G401 (cell line): Measurements from ENCODE around the gene PRKD1. TPM values are rescaled to one million over a fixed set of nuclear protein-coding genes. Genes with fewer than 3 reads are reported as not detected.

Experiments used
- DNase-seq: peaks from one replicate; pipeline ENCODE4 v3.0.0-alpha.2; 2015; ENCODE audit warnings: low spot score
- in situ Hi-C: cut with HindIII; loops from 2 replicates; pipeline ENCODE4 v1.10.0; 2016; ENCODE audit warnings: low sequenced_read_pairs, mixed read lengths
- total RNA-seq: library from RNA; depleted of rRNA; stranded (reverse); fragments of >200 nt; shearing (Covaris generic); gene quantifications from 2 replicates; pipeline ENCODE4 v1.2.3, GENCODE V29; 2014

Gene PRKD1
- total RNA-seq, 1 experiment from 2014 or later = not detected

DNA sequence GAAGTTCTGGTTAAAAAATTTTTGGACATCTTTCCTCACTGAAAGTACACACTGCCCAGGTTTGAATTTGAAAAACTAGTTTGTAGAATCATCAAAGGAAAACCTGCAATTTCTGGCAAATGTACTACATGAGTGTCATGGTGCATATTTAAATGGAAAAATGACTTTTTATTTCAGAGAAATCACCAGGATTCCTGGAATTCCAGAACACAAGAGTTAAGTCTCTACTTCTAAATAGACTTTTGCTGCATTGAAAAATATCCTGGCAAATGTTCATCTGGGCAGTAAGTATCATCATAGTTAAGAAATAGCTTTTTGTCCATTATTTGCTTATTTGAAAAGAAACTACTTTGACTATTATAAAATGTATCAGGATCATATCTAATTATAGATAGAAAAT, 275.1 kb downstream of the PRKD1 start:
- in situ Hi-C loops = no loop called here
- DNase-seq = no peak

DNA sequence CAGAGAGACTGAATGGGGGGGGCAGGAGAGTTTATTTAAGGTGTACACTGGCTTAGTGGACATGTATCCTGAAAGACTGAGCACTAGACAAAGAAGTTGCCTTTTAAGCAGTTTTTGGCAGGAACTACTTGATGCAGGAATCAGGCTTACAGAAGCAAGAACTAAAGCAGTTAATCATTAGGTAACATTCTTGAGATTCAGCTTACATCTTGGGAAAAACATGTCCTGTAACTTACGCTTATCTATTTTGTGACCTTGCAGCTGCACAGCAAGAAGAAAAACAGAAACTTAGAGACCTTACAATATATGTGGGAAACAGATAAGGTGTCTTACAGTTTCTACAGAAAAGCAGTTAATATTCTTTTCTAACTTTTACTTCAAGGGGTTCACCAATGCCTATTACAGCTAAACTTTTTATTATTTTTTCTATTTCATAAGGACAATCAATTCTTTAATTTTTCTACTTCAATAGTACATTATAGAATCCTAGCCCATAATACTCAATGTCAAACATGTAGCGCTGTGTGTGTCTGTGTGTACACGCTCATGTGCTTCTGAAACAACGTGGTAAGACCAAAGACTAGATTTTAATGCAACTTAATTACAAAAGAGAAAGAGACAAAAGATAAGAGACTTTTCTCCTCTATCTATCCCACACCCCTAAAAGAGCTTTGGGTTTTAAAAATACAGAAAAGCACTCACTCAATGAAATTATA, 276.9 kb downstream of the PRKD1 start:
- in situ Hi-C loops = no loop called here
- DNase-seq = no peak

DNA sequence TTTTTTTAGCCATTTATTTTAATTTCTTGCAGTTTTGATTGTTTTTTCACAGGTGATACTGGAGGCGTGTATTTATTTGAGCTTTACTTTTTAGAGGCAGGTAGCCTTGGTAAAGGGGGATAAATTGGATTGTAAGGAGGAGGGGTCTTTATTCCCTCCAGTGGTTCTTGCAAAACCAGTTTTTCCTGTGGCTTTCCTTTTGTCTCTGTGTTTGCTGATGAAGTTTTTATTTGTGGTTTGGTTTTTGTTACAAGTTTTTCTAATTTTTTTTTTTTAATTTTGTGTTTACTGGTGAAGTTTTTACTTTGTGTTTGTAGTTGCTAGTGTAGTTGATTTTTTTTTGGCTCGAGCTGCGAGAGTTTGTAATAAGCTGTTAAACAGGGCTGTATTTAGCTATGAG, 278.5 kb downstream of the PRKD1 start:
- DNase-seq = no peak
- in situ Hi-C loops = no loop called here

DNA sequence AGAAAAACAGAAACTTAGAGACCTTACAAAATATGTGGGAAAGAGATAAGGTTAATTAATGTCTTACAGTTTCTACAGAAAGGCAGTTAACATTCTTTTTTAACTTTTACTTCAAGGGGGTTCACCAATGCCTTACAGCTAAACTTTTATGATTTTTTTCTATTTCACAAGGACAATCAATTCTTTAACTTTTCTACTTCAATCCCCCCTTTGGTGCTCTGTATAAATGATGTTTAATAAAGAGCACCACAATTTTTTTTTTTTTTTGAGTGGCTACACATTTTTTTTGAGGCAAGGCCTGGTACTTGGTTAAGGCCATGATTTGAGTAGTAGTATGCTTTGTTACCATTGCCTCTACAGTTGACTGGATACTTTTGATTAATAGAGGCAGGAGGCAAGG, 279.6 kb downstream of the PRKD1 start:
- no peak for DNase-seq
- in situ Hi-C loops = no loop called here

DNA sequence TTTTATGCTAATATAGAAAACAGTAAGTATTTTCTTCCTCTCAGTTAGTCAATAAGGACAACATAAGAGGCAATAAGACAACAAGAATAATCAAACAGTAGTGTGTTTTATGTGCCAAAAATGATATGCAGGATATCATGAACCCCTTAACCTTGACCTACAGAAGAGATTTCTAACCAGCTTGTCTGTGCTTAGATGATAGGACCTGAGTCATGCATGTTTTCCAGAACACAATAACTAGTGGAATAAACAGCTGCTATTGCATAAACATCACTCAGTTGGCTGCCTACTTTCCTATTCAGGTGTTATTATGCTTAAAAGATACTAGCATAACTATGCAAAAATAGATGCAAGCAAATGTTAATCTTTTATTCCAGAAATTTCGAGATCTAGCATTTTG, 282.5 kb downstream of the PRKD1 start:
- DNase-seq = no peak
- in situ Hi-C loops = no loop called here

DNA sequence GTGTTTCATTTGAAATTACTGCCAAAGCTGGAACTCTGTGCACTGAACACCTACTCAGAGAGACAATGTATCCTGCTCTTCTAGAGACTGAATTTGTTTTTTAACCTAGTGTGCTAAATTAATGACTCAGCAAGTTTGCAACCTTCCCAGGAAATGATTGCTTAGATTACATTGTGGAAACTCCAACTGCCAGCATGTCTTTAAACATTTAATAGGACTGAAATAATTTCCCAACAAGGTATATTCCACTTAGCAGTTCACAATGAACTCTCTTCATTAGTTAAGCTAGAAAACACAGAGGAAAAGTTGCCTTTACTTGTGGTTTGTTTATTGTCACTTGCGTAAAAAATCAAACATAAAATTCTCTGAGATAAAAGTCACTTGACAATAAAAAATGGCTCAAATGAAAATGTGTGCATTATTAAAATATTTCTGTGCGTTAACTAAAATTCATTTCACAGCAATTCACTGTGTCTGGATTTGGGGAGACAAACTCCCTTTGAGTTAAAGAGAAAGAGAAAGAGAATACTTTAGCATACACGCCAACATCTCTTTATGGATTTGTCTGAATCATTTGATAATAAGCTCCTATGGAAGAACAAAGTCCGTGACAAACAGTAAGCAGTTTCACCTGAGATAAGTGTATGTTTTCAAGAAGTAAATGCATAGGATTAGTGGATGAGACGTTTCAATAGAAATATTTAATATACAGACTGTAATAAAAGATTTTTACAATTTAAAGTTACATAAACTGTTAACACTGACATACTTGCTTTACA, 284.0 kb downstream of the PRKD1 start:
- no peak for DNase-seq
- in situ Hi-C loops = no loop called here

DNA sequence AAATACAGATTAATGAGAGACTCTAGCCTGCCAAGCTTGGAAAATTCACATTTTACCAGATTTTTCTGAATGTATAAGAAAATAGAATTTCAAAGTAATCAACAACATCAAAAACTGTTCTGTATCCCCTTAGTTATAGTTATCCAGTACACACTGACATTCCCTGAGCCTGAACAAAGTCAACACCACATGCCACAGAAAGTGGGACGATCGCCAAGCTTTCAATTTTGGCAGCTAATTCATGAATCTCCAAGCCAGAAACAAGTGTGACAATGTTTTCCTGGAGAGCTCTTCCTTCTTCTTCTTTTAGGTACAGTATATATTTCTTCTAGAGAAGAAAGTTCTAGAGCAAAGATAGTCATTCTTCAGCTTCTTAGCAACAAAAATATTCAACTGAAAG, 290.2 kb downstream of the PRKD1 start:
- in situ Hi-C loops = no loop called here
- DNase-seq = peak; percentile 37

DNA sequence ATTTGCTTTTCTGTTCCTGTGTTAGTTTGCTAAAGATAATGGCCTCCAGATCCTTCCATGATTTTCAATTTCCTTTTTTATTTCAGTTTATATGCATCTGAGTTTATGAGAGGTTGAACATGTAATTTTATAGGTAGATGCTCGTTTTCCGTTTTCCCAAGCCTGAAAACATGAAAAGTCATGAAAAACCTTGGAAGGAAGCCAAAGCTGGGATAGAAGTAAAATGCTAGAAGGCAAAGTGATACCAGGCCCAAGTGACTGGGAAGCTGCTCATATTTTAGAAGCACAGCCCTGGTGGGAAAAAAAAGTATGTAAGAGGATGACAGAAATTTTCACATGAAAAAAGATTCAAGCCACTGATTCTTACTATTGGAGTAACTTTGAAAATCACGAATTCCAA, 290.8 kb downstream of the PRKD1 start:
- in situ Hi-C loops = no loop called here

DNA sequence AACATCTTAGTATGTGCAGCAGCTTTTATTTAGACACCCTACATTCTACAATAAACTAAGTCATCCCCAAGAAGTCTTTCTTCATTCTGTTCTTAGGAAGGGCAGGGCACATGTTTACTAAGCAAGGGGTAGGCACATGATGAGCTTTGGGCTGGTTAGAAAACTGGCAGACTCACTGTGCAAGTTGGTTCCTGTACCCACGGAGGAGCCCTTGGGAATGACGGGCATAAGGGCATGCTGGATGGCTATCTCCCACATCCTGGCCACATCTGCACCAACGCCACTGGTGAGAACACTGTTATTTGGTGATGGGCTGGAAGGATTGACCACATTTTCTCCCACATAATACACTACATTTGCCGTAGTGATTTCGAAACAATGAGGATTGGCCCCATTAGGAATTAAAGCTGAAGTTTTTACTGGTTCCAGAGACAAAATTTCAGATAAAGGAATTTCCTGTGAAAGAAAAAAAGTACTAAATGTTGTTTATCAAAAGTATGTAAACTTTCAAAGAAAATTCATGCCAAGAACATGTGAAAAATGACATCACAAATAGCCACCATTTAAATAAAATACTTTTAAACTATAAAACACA, 297.0 kb downstream of the PRKD1 start:
- in situ Hi-C loops = no loop called here
- DNase-seq = no peak

More for the DNA sequence above, 290.8 kb downstream of the PRKD1 start:
- no peak for DNase-seq

DNA sequence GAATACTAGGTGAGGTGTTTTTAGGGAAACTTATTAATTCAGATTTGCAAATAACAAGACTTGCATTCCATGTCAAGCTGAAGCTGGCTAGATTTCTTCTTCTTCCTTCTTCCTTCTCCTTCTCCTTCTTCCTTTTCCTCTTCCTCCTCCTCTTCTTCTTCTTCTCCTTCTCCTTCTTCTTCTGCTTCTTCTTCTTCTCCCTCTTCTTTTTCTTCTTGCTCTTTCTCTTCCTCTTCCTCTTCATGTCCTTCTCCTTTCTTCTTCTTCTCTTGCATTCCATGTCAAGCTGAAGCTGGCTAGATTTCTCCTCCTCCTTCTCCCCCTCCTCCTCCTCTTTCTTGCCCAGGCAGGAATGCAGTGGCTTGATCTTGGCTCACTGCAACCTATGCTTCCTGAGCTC, 297.8 kb downstream of the PRKD1 start:
- in situ Hi-C loops = no loop called here
- no peak for DNase-seq

DNA sequence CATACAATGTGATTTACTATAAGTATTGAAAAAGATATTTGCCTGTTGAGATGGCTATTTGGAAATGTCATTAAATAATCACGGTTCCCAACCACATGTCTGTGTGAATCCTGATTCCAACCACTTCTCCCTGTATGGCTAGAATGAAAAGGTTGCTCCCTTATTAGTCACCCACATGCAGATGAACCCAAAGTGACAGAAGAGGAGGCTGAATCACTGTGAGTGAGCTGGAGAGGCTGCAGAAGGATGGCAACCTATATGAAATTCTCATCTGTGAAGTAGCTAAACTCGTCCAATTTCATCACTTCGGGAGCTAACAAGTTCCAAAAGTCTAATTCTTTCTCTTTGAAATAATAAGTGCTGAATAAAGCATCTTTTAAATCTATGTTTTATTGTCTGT, 300.5 kb downstream of the PRKD1 start:
- DNase-seq = no peak
- in situ Hi-C loops = no loop called here

DNA sequence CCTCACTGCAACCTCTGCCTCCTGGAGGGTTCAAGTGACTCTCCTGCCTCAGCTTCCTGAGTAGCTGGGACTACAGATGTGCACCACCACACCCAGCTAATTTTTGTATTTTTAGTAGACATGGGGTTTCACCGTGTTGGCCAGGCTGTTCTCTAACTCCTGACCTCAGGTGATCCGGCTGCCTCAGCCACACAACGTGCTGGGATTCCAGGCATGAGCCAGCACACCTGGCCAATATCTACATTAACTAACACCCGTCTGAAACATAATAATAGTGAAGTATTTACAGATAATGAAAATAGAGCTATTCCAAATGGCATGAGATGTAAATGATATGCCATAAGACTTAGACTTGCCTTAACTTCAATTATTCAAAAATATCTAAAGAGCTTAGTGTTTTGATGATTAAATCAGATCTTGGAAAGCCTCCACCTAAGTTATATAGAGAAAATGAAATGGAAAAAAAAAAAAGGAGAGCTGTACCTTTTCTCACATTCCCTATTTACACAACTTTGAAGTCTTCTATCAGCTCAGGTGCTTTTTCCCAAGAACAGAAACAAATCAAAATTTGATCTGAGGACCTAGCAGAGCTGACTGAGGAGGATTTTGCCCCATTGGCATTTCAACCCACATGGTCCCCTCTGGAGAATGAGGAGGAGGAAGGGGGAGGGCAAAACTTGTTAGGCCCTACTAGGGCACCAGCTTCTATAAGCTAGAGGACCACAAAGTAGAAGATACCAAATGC, 309.2 kb downstream of the PRKD1 start:
- in situ Hi-C loops = no loop called here
- no peak for DNase-seq

DNA sequence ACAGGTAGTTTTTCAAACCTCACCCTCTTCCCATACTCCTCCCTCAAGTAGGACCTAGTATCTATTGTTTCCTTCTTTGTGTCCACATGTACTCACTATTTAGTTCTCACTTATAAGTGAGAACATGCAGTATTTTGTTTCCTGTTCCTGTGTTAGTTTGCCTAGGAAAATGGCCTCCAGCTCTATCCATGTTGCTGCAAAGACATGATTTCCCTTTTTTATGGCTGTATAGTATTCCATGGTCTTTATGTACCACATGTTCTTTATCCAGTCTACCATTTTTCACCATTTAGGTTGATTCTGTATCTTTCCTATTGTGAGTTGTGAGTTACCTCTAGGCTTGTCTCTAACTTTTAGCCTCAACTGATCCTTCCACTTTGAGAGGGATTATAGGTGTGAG, 310.7 kb downstream of the PRKD1 start:
- in situ Hi-C loops = no loop called here
- no peak for DNase-seq

DNA sequence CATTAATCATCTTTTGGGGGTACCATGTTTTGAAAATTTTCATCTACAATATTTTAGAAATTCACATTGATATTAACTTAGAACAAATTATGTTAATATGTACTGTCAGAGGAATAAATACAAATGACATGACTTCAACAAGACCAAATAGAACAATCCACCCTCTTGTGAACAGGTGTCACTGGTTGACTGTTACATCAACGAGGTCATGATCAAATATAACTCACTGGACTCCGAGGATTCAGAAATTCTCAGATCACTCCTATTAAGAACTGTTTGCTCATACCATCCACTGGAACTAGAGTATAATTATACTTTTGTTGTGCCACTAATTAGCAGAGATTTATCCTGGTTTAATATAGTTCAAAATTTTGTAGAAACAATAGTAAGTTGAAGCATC, 318.8 kb downstream of the PRKD1 start:
- DNase-seq = no peak
- in situ Hi-C loops = no loop called here

DNA sequence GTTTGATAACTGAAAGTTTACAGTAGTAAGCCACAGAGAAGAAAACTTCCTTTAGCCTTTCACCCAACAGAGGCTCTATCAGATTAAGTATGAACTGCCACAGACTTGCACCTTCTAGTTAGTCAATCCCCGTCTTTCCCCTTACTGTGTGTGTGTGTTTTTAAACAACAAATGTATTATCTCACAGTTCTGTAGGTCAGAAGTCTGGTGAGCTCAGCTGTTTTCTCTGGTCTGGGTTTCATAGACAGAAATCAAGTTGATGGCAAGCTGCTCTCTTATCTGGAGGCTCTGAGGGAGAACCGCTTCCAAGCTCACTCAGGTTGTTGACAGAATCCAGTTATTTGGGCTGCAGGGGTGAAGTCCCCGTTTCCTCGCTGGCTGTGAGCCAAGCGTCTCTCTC, 320.5 kb downstream of the PRKD1 start:
- in situ Hi-C loops = no loop called here
- no peak for DNase-seq

DNA sequence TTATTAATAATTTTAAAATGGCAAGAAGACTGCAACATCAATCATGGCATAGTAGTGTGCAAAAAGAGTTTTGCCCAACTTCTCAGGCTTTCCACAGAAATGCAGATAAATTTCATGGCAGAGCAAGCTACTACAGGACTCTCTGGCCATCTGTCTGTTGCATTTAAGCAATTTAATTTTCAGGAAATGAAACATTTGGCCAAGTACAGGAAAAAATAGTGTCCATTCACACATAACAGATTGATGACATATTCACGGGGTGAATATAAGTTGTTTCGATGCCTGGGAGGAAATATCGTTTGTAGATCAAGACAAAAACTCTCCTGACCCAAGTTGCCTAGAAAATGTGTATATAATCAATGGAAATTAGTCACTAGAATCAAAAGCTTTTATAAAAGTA, 324.0 kb downstream of the PRKD1 start:
- DNase-seq = no peak
- in situ Hi-C loops = no loop called here

DNA sequence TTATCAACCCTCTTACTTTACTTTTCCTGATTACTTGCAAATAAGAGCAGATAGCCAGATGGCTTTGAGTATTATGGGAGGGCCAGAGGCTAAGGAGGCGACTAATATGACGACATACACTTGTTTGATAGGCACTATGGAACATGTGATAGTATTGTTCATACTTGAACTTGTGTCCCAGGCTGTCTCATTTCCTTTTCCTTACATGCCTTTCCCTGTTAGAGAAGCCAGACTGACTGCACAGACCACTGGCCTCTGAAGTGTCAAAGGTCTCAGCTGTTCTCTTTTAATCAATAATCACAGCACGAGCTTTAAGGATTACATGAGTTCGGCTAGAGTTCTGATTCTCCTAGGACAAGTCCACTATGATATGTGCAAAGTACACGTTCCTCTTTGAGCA, 326.0 kb downstream of the PRKD1 start:
- no peak for DNase-seq
- in situ Hi-C loops = no loop called here

DNA sequence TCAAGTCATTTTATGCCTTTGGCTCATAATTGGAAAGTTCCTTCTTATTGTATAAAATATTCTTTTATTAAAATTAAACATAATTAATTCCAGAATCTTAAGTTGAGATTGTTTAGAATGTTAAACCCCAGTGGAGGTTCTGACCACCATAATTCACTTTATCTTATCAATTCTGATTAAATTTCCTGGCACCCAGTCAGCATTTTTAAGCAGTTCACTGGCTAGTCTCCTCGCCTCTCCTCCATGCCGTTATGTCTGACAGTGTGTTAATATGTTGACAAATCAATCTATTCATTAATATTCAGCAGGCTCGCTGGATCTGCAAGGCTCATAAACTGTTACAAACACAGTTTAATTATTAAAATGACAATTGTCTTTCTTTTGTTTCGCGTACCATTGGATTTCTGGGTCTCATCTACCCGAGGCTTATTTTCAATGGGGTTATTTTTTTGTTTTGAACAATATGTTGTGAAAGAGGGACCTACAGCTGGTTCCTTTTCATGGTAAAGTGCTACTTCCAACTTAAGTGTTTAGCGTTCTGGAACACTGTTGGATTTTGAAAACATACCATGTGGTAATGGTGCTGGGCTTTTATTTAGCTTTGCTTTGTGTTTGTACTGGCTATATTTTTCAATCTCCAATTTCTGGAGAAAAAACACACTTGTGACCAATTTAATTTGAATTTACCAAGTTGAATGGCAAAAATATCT, 339.7 kb downstream of the PRKD1 start:
- in situ Hi-C loops = no loop called here
- no peak for DNase-seq

DNA sequence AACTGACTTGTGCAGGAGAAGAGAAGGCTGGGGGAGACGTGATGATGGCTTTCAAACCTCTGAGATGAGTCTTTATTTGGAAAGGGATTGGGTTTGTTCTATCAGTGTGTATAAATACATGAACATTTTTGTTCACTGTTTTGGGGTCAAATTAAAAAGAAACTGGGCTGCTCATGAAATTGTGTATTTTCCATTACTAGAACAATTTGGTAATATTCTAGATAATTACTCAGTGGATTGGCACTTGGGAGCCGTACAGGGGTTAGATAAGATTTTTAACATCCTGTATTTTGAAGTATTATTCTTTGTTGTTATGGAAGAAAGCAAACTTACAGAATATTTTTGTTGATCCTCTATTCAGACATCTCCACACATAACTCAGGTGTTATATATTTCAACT, 340.6 kb downstream of the PRKD1 start:
- in situ Hi-C loops = no loop called here
- no peak for DNase-seq
